ENCODE measurements around the gene GNG7. TPM values are rescaled to one million over a fixed set of nuclear protein-coding genes. Genes with fewer than 3 reads are reported as not detected.
"Not testable (repeated sequence)": the region's sequence is repeated elsewhere in the genome, so short reads cannot be mapped to it uniquely, and the experiment has no call there.

GNG7 gene
- polyA plus RNA-seq, 4 donors, result 5.3 to 7.1 (median 5.5) TPM

GRCh38 chr19:2679439-2679838 is 23.1 kb downstream of the GNG7 start:
- no peak for DNase-seq (ENCODE audit: low read depth in 4 of 4, low spot score in 3 of 4)

DNA sequence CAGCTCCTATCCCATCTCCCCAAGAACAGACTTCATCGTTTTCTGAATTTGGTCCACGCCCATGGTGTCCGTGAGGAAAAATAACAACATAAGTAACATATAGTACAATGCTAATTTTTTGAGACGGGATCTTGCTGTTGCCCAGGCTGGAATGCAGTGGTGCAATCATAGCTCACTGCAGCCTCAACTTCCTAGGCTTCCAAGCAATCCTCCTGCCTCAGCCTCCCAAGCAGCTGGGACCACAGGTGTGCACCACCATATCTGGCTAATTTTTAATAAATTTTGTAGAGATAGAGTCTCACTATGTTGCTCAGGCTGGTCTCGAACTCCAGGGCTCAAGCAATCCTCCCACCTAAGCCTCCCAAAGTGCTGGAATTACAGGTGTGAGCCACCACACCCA is 23.5 kb downstream of the GNG7 start:
- not testable (repeated sequence) for DNase-seq (ENCODE audit: low read depth in 4 of 4, low spot score in 3 of 4)

GRCh38 chr19:2678044-2678671 is 24.3 kb downstream of the GNG7 start:
- DNase-seq (ENCODE audit: low read depth in 4 of 4, low spot score in 3 of 4), result no peak

GRCh38 chr19:2676823-2677222 is 25.7 kb downstream of the GNG7 start:
- DNase-seq (ENCODE audit: low read depth in 4 of 4, low spot score in 3 of 4), result no peak

GRCh38 chr19:2675892-2676291 is 26.6 kb downstream of the GNG7 start:
- no peak for DNase-seq (ENCODE audit: low read depth in 4 of 4, low spot score in 3 of 4)

DNA sequence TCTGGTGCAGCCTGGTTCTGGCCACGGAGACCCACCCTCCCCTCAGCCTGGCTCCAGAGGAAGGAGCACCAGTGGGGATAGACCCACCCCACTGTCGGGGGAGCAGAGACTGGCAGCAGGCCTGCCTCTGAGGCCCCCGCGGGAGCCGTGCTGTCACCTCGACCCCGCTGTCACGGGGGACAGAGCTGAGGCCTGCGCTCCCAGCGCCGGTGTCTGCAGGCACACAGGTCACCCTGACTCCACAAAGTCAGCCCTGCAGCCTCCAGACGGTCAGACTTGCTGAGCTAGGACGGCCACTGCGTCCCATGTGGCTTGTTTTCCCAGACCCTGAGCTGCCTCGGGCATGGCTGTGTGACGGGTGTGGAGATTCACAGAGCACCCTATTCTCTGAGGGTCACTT is 32.3 kb downstream of the GNG7 start:
- no peak for DNase-seq (ENCODE audit: low read depth in 4 of 4, low spot score in 3 of 4)

DNA sequence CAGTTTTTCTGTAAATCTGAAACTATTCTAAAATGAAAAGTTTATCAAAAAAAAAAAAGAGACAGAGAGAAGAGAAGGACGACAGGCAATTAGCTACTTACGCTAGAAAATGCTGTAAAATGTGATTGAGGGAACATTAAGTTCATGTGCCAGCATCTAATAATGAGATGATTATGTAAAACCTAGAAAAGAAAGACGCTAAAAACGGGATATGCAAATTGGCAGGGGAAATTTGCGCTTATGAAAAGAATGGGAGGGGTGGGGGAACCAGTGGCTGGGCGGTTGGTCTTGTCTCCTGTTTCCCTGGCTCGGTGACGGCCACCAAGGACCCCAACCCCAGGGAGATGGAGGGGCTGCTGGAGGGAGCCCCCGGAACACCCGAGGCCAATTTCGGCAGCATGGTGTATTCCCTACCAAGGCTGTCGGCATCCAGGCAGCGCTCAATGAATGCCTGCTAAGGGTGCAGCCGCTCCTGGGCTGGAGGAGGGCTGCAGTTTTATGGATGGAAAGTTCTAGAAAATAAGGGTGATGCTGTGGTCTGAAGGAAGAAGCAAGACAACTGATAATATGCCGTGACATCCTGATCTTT is 34.2 kb downstream of the GNG7 start:
- no peak for DNase-seq (ENCODE audit: low read depth in 4 of 4, low spot score in 3 of 4)

- DNase-seq (ENCODE audit: low read depth in 4 of 4, low spot score in 3 of 4), result not testable (repeated sequence)
These were observed 35.1 kb downstream of the GNG7 start for GRCh38 chr19:2667349-2667748.

GRCh38 chr19:2666344-2666994 is 36.0 kb downstream of the GNG7 start:
- no peak for DNase-seq (ENCODE audit: low read depth in 4 of 4, low spot score in 3 of 4)

DNA sequence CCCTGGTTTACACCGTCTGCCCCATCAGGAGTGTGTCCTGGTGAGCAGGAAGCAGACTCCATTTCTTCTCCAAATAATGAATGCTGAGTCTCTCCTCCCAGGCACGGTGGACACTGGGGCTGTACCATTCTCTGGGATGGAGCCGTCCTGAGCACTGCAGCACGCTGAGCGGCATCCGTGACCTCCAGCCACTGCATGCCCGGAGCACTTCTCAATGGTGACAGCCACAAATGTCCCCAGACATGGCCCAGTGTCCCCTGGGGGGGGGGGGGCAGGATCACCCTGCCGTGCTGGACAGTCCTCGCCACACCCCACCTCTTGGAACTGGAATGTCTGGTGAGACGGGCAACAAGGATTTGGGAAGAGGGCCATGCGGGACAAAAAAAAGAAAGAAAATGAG is 37.4 kb downstream of the GNG7 start:
- no peak for DNase-seq (ENCODE audit: low read depth in 4 of 4, low spot score in 3 of 4)

DNA sequence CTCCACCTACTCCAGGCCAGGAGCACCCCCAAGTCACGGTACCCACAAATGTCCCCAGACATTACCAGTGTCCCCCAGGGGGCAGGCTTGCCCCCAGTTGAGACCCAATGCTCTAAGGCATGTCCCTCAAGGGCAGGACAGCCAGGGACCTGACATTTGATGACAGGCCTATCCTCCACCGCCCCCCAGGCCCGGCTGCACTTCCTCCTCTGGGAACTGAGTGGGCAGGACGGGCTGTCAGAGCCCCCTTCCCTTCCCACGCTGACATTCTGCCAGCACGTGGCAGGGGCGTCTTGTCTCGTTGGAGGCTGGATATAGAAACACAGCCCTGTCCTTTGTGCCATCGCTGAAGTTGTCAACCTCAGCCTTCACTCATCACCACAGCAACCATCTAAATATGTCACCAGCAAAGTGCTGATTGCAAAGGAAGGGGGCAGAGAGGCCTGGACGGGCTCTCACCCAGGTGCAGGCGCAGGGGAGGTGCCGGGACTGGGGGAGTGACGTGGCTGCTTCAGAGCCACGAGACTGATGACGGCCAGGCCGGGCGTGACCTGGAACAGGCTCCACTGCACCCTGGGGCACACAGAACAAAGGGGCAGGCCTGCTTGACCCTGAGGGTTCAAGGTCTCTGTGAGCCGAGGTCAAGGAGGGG is 38.4 kb downstream of the GNG7 start:
- DNase-seq (ENCODE audit: low read depth in 4 of 4, low spot score in 3 of 4), result no peak

DNA sequence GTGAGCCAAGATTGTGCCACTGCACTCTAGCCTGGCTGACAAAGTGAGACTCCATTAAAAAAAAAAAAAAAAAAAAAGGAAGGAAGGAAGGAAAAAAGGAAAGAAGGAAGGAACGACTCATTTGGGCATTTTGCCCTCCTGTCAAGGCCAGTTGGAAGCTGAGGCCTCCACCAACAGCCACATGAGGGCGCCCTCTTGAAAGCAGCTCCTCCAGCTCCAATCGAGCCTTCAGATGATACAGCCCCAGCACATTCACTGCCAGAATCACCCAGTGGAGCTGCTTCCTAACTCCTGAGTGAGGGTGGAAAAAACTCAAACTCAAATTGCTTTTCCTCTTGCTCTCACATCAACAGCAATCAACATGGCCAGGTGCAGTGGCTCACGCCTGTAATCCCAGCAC is 40.9 kb downstream of the GNG7 start:
- DNase-seq (ENCODE audit: low read depth in 4 of 4, low spot score in 3 of 4), result no peak

DNA sequence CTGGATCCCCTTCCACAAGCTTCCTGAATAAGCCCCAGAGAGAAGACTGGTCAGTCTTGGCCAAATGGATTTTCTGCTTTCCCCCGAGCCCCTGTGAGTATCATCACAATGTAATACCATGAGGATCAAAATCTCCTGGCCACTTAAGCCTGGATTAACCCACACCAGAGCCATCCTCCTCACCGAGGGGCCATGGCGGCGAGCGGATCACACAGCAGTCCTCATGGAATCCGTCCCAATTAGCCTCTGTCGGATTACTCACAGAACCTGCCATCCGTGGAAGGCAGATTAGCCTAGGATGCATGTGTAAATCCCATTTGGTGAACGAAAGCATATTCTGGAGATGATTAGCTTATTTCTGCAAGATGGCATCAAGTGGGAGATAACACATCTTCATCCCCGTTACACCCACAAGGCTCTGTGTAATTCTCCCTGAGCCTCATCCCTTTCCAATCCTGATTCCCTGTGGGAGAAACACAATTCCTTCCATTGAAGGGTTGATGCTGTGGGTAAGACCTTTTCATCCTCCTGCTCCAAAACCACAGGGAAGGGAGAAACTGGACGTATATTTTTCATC is 42.5 kb downstream of the GNG7 start:
- DNase-seq (ENCODE audit: low read depth in 4 of 4, low spot score in 3 of 4), result no peak

DNA sequence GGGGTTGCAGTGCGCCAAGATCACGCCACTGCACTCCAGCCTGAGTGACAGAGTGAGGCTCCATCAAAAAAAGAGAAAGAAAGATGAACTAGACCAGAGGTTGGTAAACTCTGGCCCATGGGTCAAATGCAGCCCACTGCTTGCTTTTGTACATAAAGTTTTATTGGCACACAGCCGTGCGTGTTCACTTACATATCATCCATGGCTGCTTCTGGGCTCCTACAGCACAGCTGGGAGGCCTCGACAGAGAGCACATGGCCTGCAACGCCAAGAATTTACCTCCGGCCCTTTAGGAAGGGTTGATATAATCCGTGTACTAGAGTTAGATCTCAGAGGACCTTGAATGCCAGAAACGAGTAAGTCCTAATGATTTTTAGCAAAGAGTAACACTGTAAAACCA is 46.0 kb downstream of the GNG7 start:
- DNase-seq (ENCODE audit: low read depth in 4 of 4, low spot score in 3 of 4), result no peak

DNA sequence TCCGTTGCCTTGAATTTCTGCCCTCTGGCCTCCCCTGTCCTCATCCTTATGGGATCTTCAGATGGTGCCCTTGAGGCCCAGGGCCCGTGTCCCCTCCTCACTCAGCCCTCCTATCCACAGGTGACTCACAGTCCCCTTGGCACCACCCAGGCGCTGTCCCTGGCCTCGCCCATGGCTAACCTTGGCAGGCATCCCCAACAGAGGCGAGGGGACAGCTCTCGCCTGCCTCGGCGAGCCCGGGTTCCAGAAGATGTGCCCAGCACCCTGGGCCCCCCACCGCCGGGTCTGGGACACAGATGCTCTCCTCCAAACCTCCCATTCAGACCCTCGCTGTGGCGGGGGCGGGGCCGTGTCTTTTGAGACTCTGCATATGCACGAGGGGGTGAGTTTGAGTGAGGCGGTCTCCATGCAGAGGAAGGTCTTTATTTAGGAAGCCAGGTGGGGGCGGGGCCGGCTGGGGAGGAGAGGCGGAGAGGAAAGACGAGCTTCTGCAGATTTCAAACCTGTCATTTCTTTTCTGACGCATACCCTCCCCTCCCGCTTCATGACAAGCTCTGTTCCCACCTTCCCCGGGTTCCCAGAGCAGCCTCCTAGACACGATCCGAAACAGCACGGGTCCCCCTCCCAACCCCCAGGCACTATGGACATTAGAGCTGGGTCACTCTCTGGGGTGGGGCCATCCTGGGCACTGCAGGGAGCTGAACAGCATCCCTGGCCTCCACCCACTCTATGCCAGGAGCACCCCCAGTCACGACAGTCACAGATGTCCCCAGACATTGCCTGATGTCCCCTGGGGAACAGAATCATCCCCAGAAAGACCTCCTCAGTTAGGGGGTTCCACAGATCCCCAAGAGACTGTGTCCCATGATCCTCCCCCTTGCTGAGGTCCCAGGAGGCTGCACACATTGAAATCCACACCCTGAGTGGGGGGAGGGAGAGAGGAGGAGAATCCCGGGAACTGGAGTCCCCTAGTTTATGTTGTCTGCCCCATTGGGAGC is 48.5 kb downstream of the GNG7 start:
- no peak for DNase-seq (ENCODE audit: low read depth in 4 of 4, low spot score in 3 of 4)

GRCh38 chr19:2653218-2653617 is 49.3 kb downstream of the GNG7 start:
- DNase-seq (ENCODE audit: low read depth in 4 of 4, low spot score in 3 of 4), result no peak

GRCh38 chr19:2652504-2653099 is 49.9 kb downstream of the GNG7 start:
- no peak for DNase-seq (ENCODE audit: low read depth in 4 of 4, low spot score in 3 of 4)

- DNase-seq (ENCODE audit: low read depth in 4 of 4, low spot score in 3 of 4), result not testable (repeated sequence)
These were observed 51.3 kb downstream of the GNG7 start for GRCh38 chr19:2651002-2651733.

DNA sequence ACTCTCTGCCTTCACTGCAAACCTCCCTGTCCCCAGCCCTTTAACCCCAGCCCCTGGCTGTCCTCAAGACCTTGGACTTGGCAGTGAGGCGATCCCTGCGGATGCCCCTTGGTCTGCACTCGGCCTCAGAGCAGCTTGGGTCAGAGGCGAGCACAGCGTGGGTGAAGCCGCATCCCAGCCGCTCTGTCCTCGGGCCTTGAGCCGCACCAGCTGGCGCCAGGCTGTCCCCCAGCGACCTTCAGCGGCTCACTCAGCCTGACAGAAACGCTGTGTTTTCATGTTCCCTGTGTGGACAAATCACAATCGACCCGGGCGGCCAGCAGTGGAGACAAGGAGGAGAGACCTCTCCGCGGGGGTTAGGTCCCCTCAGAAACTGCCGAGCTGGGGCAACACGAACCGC is 52.0 kb downstream of the GNG7 start:
- no peak for DNase-seq (ENCODE audit: low read depth in 4 of 4, low spot score in 3 of 4)
